Loucy (cell line): ENCODE results near the gene WDR43.

Experiments
- CTCF ChIP-seq: fragments of 200-600 bp; sonication (generic); conservative IDR thresholded peaks from 2 replicates; pipeline ENCODE4 v1.5.1; 2014; ENCODE audit warnings: mild to moderate bottlenecking, antibody characterized with exemption, low read length
- EZH2phosphoT487 ChIP-seq: fragments of 200-600 bp; IDR thresholded peaks from 2 replicates; pipeline ENCODE4 v1.6.1; 2018; ENCODE audit warnings: antibody characterized with exemption, mild to moderate bottlenecking, moderate library complexity, borderline replicate concordance

GRCh38 chr2:28898048-28898447 is 3.6 kb downstream of the WDR43 start:
- no peak for TF ChIP-seq CTCF
- TF ChIP-seq EZH2phosphoT487: no peak
